Middle frontal gyrus (tissue), 1 donor: ENCODE data around the gene ITGA11.
"Not testable (repeated sequence)": the region's sequence is repeated elsewhere in the genome, so short reads cannot be mapped to it uniquely, and the experiment has no call there.

Experiments
- DNase-seq: peaks from one replicate; pipeline ENCODE4 v3.0.0-alpha.2; 2015; ENCODE audit warnings: low spot score; ENCODE audit errors: extremely low spot score

ITGA11 gene

GRCh38 chr15:68425428-68426060 lies 6.4 kb downstream of the ITGA11 start:
- DNase-seq: no peak

- DNase-seq: no peak
These were observed 7.1 kb downstream of the ITGA11 start for GRCh38 chr15:68424754-68425390.

GRCh38 chr15:68423359-68424296 lies 8.3 kb downstream of the ITGA11 start:
- no peak for DNase-seq

- DNase-seq: not testable (repeated sequence)
These were observed 9.4 kb downstream of the ITGA11 start for GRCh38 chr15:68422403-68423145.

- DNase-seq: no peak
These were observed 10.1 kb downstream of the ITGA11 start for GRCh38 chr15:68421798-68422402.

- no peak for DNase-seq
These were observed 10.8 kb downstream of the ITGA11 start for GRCh38 chr15:68421115-68421551.

- DNase-seq: no peak
These were observed 11.7 kb downstream of the ITGA11 start for GRCh38 chr15:68420186-68420684.

- DNase-seq: no peak
These were observed 12.4 kb downstream of the ITGA11 start for GRCh38 chr15:68419301-68420175.

GRCh38 chr15:68418611-68419161 lies 13.3 kb downstream of the ITGA11 start:
- no peak for DNase-seq

- DNase-seq: no peak
These were observed 14.1 kb downstream of the ITGA11 start for GRCh38 chr15:68417897-68418296.

GRCh38 chr15:68417051-68417450 lies 14.9 kb downstream of the ITGA11 start:
- DNase-seq: no peak

- no peak for DNase-seq
These were observed 15.8 kb downstream of the ITGA11 start for GRCh38 chr15:68416158-68416535.

- no peak for DNase-seq
These were observed 16.3 kb downstream of the ITGA11 start for GRCh38 chr15:68415501-68416157.

GRCh38 chr15:68415061-68415460 lies 16.9 kb downstream of the ITGA11 start:
- DNase-seq: no peak

GRCh38 chr15:68414591-68414990 lies 17.4 kb downstream of the ITGA11 start:
- no peak for DNase-seq

- DNase-seq: no peak
These were observed 17.8 kb downstream of the ITGA11 start for GRCh38 chr15:68414206-68414555.

- no peak for DNase-seq
These were observed 18.4 kb downstream of the ITGA11 start for GRCh38 chr15:68413363-68414205.

GRCh38 chr15:68412218-68412617 lies 19.7 kb downstream of the ITGA11 start:
- DNase-seq: no peak
